ENCODE data around the gene GLP1R. TPM values are rescaled to one million over a fixed set of nuclear protein-coding genes. Genes with fewer than 3 reads are reported as not detected.

Gene GLP1R
- total and polyA plus RNA-seq, 2 of the 4 experiments (the other 2 are of a cell fraction): not detected

DNA sequence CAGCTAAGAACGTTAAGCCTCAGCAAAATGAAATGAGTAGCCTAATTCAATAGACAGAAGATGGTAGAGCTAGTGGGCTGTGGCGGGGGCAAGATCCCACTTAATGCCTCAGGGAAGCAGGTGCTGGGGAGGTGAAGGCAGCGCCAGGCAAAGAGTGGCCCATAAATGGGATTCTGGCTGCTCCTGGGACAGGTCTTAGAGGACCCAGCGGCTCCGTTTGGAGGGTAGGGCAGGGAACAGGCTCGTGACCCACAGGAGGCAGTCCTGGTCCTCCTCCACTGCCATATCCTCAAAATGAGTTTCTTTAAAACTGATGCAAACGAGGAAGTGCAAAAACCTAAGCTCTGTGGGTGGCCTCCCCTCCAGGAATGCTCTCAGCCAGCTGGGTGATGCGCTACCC is 33.7 kb downstream of the GLP1R start:
- 0% methylated on average over 1 of the region's 8 CpGs; no CpG with 5 or more reads in 1 of the 2 experiments for WGBS, 2 experiments (ENCODE audit: extremely low coverage in 2 of 2, insufficient read length in 1 of 2)
- no peak overlapping the region for H4K8ac ChIP-seq (ENCODE audit: low read depth in 2 of 2, low read length in 2 of 2)
- no peak overlapping the region for H2BK5ac ChIP-seq (ENCODE audit: low read depth, low read length, poor library complexity, severe bottlenecking)
- no peaks in the 10 kb centered on the region for H3K9me3 ChIP-seq (ENCODE audit: control insufficient read depth, insufficient read depth, low read length)
- no peaks in the 10 kb centered on the region for H4K20me1 ChIP-seq (ENCODE audit: insufficient read depth, low read length)
- no peak overlapping the region for H2AK9ac ChIP-seq (replicated peaks; ENCODE audit: low read depth, low read length, poor library complexity)
- CTCF ChIA-PET: no interaction called here
- no peak overlapping the region for H3K18ac ChIP-seq (ENCODE audit: low read depth, low read length)
- no peak overlapping the region for H2AFZ ChIP-seq (replicated peaks; ENCODE audit: low read length, poor library complexity)
- H3K56ac ChIP-seq (ENCODE audit: extremely low read depth, insufficient read depth, low read length): no peak overlapping the region
- H3K27ac ChIP-seq (ENCODE audit: insufficient read depth, low read length): no peak overlapping the region
- H2BK20ac ChIP-seq (ENCODE audit: low read depth, low read length): no peak overlapping the region
- intact Hi-C loops (cut with micrococcal nuclease): no loop called here
- in situ Hi-C loops (cut with MboI; ENCODE audit: low sequenced_read_pairs): no loop called here
- H2BK120ac ChIP-seq (ENCODE audit: low read depth, low read length): no peak overlapping the region
- dilution Hi-C loops (cut with HindIII; ENCODE audit: low sequenced_read_pairs, unreplicated experiment): no loop called here
- H3K36me3 ChIP-seq (ENCODE audit: control insufficient read depth, insufficient read depth, low read length): no peaks in the 10 kb centered on the region
- no peak overlapping the region for H3K14ac ChIP-seq (replicated peaks; ENCODE audit: low read depth, low read length)
- POLR2A ChIA-PET (ENCODE audit: unreplicated experiment): no interaction called here
- H3K9me1 ChIP-seq (ENCODE audit: insufficient read depth, low read length): no peaks in the 10 kb centered on the region
- ATAC-seq (ENCODE audit: low read depth) (no peak), DNase-seq (no peak)
- H3K4me3 ChIP-seq (ENCODE audit: insufficient read depth, low read depth, low read length): no peak overlapping the region
- H3K9ac ChIP-seq (ENCODE audit: low read depth, low read length): no peak overlapping the region
- H3K27me3 ChIP-seq (ENCODE audit: control insufficient read depth, insufficient read depth, low read length): peaks cover 4% of the 10 kb centered on the region; the same call in 1 of the 2 replicates
- TF ChIP-seq RCOR1 (IDR thresholded peaks at IDR 0.05; ENCODE audit: insufficient replicate concordance, low read length): no peak
- no peak for TF ChIP-seq BHLHE40 (IDR thresholded peaks at IDR 0.05; ENCODE audit: low read depth, low read length)
- TF ChIP-seq, protein P1, sequence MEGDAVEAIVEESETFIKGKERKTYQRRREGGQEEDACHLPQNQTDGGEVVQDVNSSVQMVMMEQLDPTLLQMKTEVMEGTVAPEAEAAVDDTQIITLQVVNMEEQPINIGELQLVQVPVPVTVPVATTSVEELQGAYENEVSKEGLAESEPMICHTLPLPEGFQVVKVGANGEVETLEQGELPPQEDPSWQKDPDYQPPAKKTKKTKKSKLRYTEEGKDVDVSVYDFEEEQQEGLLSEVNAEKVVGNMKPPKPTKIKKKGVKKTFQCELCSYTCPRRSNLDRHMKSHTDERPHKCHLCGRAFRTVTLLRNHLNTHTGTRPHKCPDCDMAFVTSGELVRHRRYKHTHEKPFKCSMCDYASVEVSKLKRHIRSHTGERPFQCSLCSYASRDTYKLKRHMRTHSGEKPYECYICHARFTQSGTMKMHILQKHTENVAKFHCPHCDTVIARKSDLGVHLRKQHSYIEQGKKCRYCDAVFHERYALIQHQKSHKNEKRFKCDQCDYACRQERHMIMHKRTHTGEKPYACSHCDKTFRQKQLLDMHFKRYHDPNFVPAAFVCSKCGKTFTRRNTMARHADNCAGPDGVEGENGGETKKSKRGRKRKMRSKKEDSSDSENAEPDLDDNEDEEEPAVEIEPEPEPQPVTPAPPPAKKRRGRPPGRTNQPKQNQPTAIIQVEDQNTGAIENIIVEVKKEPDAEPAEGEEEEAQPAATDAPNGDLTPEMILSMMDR (conservative IDR thresholded peaks at IDR 0.05; ENCODE audit: low read depth, low read length): no peak
- TF ChIP-seq, protein P2, sequence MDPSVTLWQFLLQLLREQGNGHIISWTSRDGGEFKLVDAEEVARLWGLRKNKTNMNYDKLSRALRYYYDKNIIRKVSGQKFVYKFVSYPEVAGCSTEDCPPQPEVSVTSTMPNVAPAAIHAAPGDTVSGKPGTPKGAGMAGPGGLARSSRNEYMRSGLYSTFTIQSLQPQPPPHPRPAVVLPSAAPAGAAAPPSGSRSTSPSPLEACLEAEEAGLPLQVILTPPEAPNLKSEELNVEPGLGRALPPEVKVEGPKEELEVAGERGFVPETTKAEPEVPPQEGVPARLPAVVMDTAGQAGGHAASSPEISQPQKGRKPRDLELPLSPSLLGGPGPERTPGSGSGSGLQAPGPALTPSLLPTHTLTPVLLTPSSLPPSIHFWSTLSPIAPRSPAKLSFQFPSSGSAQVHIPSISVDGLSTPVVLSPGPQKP (IDR thresholded peaks at IDR 0.05; ENCODE audit: borderline replicate concordance, low read depth, low read length): no peak
- TF ChIP-seq NFE2L2 (IDR thresholded peaks at IDR 0.05; ENCODE audit: low read depth, low read length): no peak
- no peak for TF ChIP-seq RAD21 (IDR thresholded peaks at IDR 0.05; ENCODE audit: low read length)
- TF ChIP-seq MAFK (IDR thresholded peaks at IDR 0.05; ENCODE audit: low read depth, low read length): no peak
- no peak for TF ChIP-seq CHD1 (IDR thresholded peaks at IDR 0.05; ENCODE audit: low read depth, low read length)
- TF ChIP-seq SMC3 (IDR thresholded peaks at IDR 0.05; ENCODE audit: low read depth, low read length): no peak
- no peak for TF ChIP-seq MXI1 (IDR thresholded peaks at IDR 0.05; ENCODE audit: borderline replicate concordance, low read depth, low read length)
- no peak for TF ChIP-seq CEBPB (IDR thresholded peaks at IDR 0.05; ENCODE audit: low read depth, low read length)
- TF ChIP-seq, protein P3, sequence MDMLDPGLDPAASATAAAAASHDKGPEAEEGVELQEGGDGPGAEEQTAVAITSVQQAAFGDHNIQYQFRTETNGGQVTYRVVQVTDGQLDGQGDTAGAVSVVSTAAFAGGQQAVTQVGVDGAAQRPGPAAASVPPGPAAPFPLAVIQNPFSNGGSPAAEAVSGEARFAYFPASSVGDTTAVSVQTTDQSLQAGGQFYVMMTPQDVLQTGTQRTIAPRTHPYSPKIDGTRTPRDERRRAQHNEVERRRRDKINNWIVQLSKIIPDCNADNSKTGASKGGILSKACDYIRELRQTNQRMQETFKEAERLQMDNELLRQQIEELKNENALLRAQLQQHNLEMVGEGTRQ (IDR thresholded peaks at IDR 0.05; ENCODE audit: low read depth, low read length): no peak
- no peak for TF ChIP-seq POLR2A (IDR thresholded peaks at IDR 0.05; ENCODE audit: low read depth, low read length)
- no peak for TF ChIP-seq MAZ (IDR thresholded peaks at IDR 0.05; ENCODE audit: borderline replicate concordance, low read depth, low read length)
- no peak for TF ChIP-seq RFX5 (IDR thresholded peaks at IDR 0.05; ENCODE audit: low read depth, low read length)
- H4K91ac ChIP-seq (ENCODE audit: insufficient read depth, low read depth, low read length): no peak overlapping the region
- H3K79me1 ChIP-seq (ENCODE audit: low read depth in 1 of 2, low read length in 2 of 2): no peaks in the 10 kb centered on the region
- H3K4ac ChIP-seq (ENCODE audit: low read depth, low read length): no peak overlapping the region
- H2AK5ac ChIP-seq (ENCODE audit: low read depth, low read length): no peak overlapping the region
- no TSS peak for BruUV-seq (replicated peaks)
- no peak overlapping the region for H2BK15ac ChIP-seq (ENCODE audit: low read depth, low read length)
- no peak overlapping the region for H3K4me2 ChIP-seq (ENCODE audit: low read depth, low read length)
- H3K4me1 ChIP-seq (ENCODE audit: control insufficient read depth, insufficient read depth, low read length): no peaks in the 10 kb centered on the region
- H3K23ac ChIP-seq (ENCODE audit: low read depth, low read length): no peak overlapping the region
- no peak overlapping the region for H4K5ac ChIP-seq (ENCODE audit: low read depth, low read length)
